ENCODE data around the gene NPHS1.

Gene NPHS1

GRCh38 chr19:35887197-35887596, 34.9 kb upstream of the NPHS1 start:
- no peak for TF ChIP-seq CTCF (IDR thresholded peaks at IDR 0.05; ENCODE audit: low read depth, low read length, missing control alignments)
- H3K4me3 ChIP-seq (ENCODE audit: low read depth, low read length), result no peak overlapping the region
- no peak for DNase-seq (ENCODE audit: low read depth)
- in situ Hi-C loops (cut with HindIII; ENCODE audit: low sequenced_read_pairs), result no loop called here

GRCh38 chr19:35885904-35886303, 33.6 kb upstream of the NPHS1 start:
- H3K4me3 ChIP-seq (ENCODE audit: low read depth, low read length), result no peak overlapping the region
- no peak for DNase-seq (ENCODE audit: low read depth)
- in situ Hi-C loops (cut with HindIII; ENCODE audit: low sequenced_read_pairs), result no loop called here
- TF ChIP-seq CTCF (IDR thresholded peaks at IDR 0.05; ENCODE audit: low read depth, low read length, missing control alignments), result no peak

GRCh38 chr19:35885225-35885738, 33.0 kb upstream of the NPHS1 start:
- in situ Hi-C loops (cut with HindIII; ENCODE audit: low sequenced_read_pairs), result no loop called here

GRCh38 chr19:35883882-35884281, 31.6 kb upstream of the NPHS1 start:
- in situ Hi-C loops (cut with HindIII; ENCODE audit: low sequenced_read_pairs), result no loop called here
- DNase-seq (ENCODE audit: low read depth), result no peak
- H3K4me3 ChIP-seq (ENCODE audit: low read depth, low read length), result no peak overlapping the region
- TF ChIP-seq CTCF (IDR thresholded peaks at IDR 0.05; ENCODE audit: low read depth, low read length, missing control alignments), result no peak

More at GRCh38 chr19:35885225-35885738, 33.0 kb upstream of the NPHS1 start:
- no peak for TF ChIP-seq CTCF (IDR thresholded peaks at IDR 0.05; ENCODE audit: low read depth, low read length, missing control alignments)
- DNase-seq (ENCODE audit: low read depth), result no peak
- H3K4me3 ChIP-seq (ENCODE audit: low read depth, low read length), result no peak overlapping the region

- peak; percentile 34 for TF ChIP-seq CTCF (IDR thresholded peaks at IDR 0.05; ENCODE audit: low read depth, low read length, missing control alignments)
- in situ Hi-C loops (cut with HindIII; ENCODE audit: low sequenced_read_pairs), result no loop called here
- DNase-seq (ENCODE audit: low read depth), result peak; percentile 56
- H3K4me3 ChIP-seq (ENCODE audit: low read depth, low read length), result no peak overlapping the region
Observed at GRCh38 chr19:35882114-35882832, 30.0 kb upstream of the NPHS1 start.

GRCh38 chr19:35879770-35880317, 27.5 kb upstream of the NPHS1 start:
- no peak for TF ChIP-seq CTCF (IDR thresholded peaks at IDR 0.05; ENCODE audit: low read depth, low read length, missing control alignments)
- no peak overlapping the region for H3K4me3 ChIP-seq (ENCODE audit: low read depth, low read length)
- DNase-seq (ENCODE audit: low read depth), result peak; percentile 47
- in situ Hi-C loops (cut with HindIII; ENCODE audit: low sequenced_read_pairs), result no loop called here
